Mucosa of descending colon (tissue), 3 donors: ENCODE measurements around the gene PSMC5. TPM values are rescaled to one million over a fixed set of nuclear protein-coding genes. Genes with fewer than 3 reads are reported as not detected.

ENCODE experiments used
- ATAC-seq: fragments of 200-7000 bp; cut with Tn5 transposase; one replicate; pipeline ENCODE4 v1.9.1; 2020; ENCODE audit warnings: mild to moderate bottlenecking, moderate library complexity
- DNase-seq, 3 donors: peaks; one replicate each; pipeline ENCODE4 v3.0.0-alpha.2; 2020
- H3K36me3 ChIP-seq: fragments of 200-600 bp; one replicate; pipeline ENCODE4 v1.8.0; 2021; ENCODE audit warnings: low read depth, mild to moderate bottlenecking
- H3K4me1 ChIP-seq: fragments of 200-600 bp; one replicate; pipeline ENCODE4 v1.8.0; 2021; ENCODE audit warnings: low read depth, mild to moderate bottlenecking
- H3K4me3 ChIP-seq: fragments of 200-600 bp; one replicate; pipeline ENCODE4 v1.8.0; 2021; ENCODE audit warnings: mild to moderate bottlenecking
- H3K9me3 ChIP-seq: fragments of 200-600 bp; one replicate; pipeline ENCODE4 v1.8.0; 2021; ENCODE audit warnings: mild to moderate bottlenecking
- CTCF ChIP-seq: fragments of 200-600 bp; IDR thresholded peaks from one replicate; pipeline ENCODE4 v1.8.0; 2022; ENCODE audit warnings: antibody characterized with exemption, mild to moderate bottlenecking
- intact Hi-C, 2 donors: fragments of 100-400 bp; cut with DNase I in 1 of 2; cut with micrococcal nuclease in 1 of 2; formaldehyde crosslinking; loops; one replicate each; pipeline versions ENCODE4 v1.11.0 to v1.11.1; 2022; cut with DNase I, micrococcal nuclease
- long read RNA-seq, 2 donors: library from polyadenylated mRNA; unstranded; transcript quantifications; one replicate each; pipeline ENCODE4 v2.0.0, GENCODE V29; 2019 to 2021
- total RNA-seq, 3 donors: library from RNA; stranded (reverse); fragmentation: NEBNext Ultra II Directional in 2 of 3; extraction: Animal tissue kit (Norgen Biotek cat#: 25700) in 2 of 3; gene quantifications; one replicate each; pipeline versions ENCODE4 v1.2.1 to v1.2.4, GENCODE V29; 2021 to 2023
- donor health status: DM: no; HTN: no; CAD: no; lungs with moderate emphysema.
- donor health status: DM: no; HTN: no; CAD: no.
- donor health status: DM: no; HTN: yes; CAD: no.

PSMC5 gene
- total RNA-seq, result 100 to 1,000 TPM in 1 of 3 donors, 10 to 100 TPM in 2; 73.3 to 151 (median 96.4) TPM
- long read RNA-seq, donor 1, transcript PSMC5-203 (12 exons, 1,680 nt), result minor isoform, 13 of 236 reads
- long read RNA-seq, donor 1, transcript PSMC5-201 (12 exons, 1,579 nt), result major isoform, 192 of 236 reads
- long read RNA-seq, donor 1, partial matches to known transcripts, result 12 of 236 reads
- long read RNA-seq, donor 1, other reads (novel, unspliced or antisense), result 15 of 236 reads
- long read RNA-seq, donor 2, transcript PSMC5-201 (12 exons, 1,579 nt), result major isoform, 103 of 135 reads
- long read RNA-seq, donor 2, transcript PSMC5-203 (12 exons, 1,680 nt), result minor isoform, 15 of 135 reads
- long read RNA-seq, donor 2, partial matches to known transcripts, result 5 of 135 reads
- long read RNA-seq, donor 2, other reads (novel, unspliced or antisense), result 8 of 135 reads

DNA sequence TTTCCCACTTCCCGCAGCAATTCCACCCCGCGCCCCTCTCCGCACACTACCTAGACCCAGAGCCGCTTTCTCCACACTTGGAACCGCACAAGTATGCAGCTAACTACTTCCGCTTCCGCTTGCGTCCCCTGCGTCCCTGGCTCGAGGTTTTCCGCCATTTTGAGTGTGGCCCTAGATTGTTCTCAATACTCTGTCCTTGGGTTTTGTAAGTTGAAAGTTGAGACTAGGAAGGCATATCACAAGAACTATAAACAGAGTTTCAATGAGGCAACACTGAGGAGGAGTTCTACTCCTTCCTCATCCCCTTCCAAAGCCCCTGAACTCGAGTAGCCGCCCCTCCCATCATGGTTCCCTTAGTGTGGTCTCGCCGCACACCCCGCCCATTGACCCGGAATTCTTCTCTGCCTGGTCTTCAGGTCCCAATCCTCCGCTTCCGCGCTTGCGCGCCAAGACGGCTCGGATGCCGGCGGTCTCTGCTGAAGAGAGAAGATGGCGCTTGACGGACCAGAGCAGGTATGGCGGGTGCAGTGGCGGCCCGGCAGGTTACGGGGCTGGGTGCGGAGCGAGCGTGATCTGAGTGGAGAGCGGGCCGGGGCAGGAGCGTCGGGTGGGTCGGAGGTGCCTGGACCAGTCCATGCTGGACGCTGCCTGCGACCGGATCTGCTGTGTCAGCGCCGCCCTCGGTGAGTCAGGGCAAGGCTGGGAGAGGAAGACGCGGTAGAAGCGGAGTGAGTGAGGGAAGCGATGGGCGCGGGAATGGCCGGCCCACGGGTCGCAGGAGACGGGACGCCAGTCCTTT is at the start of gene PSMC5, which contains the start of gene FTSJ3:
Gene PSMC5 (plus strand): TSS at position 430 of the 799 bp plus-strand sequence. CDS start 60 bp downstream, at position 490.
Gene FTSJ3 (minus strand): TSS at position 662 of the 799 bp plus-strand sequence. CDS start 761 bp downstream, outside the sequence.
- intact Hi-C loops, result loop anchor here in 1 of 2 donors (10.0 kb wide), 1 partner anchor 52 kb away; the partner anchor contains the start of genes CCDC47 and DDX42
- DNase-seq, result peak; percentile 94 to 98 (median 98)
- peaks cover 16% of the 10 kb centered on the region for H3K4me1 ChIP-seq
- TF ChIP-seq CTCF, result peak; percentile 50
- peak within 1 kb of the TSS; percentile 65 for H3K4me3 ChIP-seq
- H3K36me3 ChIP-seq, result peaks cover 18% of the 10 kb centered on the region
- peak; percentile 95 for ATAC-seq
- H3K9me3 ChIP-seq, result no peaks in the 10 kb centered on the region

DNA sequence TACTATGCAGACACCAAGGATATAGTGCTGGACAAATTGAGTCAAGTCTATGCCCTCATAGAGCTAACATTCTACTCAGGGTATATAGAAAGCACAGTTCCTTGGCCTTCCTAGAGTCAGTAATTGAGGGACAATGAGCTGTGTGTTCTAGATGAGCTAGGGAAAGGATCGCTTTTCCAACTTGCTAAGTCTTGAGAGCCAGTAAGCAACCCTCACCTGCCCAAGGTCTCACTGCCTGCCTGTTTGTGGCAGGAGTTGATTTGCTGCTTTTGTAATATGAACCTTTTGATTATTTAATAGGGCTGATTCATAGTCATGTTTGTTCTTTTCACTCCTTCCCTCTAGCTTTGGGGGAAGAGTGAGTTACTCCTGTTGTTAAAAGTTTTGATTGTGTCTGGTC is 46.7 kb upstream of the PSMC5 start:
- Histone ChIP-seq H3K9me3 (no peaks in the 10 kb centered on the region), H3K4me1 (peaks cover 12% of the 10 kb centered on the region), H3K4me3 (no peak overlapping the region), H3K36me3 (no peaks in the 10 kb centered on the region)
- no peak for TF ChIP-seq CTCF
- ATAC-seq (no peak), DNase-seq (no peak)
- intact Hi-C loops, result no loop called here

GRCh38 chr17:63780928-63781327 is 46.3 kb upstream of the PSMC5 start:
- no peak for ATAC-seq
- peaks cover 7% of the 10 kb centered on the region for H3K4me1 ChIP-seq
- no peaks in the 10 kb centered on the region for H3K36me3 ChIP-seq
- intact Hi-C loops, result no loop called here
- no peak for TF ChIP-seq CTCF
- H3K4me3 ChIP-seq, result no peak overlapping the region
- no peak for DNase-seq
- H3K9me3 ChIP-seq, result no peaks in the 10 kb centered on the region

- intact Hi-C loops, result no loop called here
Measured at GRCh38 chr17:63783522-63783921, 43.7 kb upstream of the PSMC5 start.

More at GRCh38 chr17:63783522-63783921, 43.7 kb upstream of the PSMC5 start:
- DNase-seq (no peak), ATAC-seq (no peak)
- TF ChIP-seq CTCF, result no peak
- Histone ChIP-seq H3K4me3 (no peak overlapping the region), H3K4me1 (no peaks in the 10 kb centered on the region), H3K9me3 (no peaks in the 10 kb centered on the region), H3K36me3 (no peaks in the 10 kb centered on the region)
